GM18505 (cell line): ENCODE data around the gene FOXA1.
"Not testable (repeated sequence)": the region's sequence is repeated elsewhere in the genome, so short reads cannot be mapped to it uniquely, and the experiment has no call there.

ENCODE experiments used
- ATAC-seq: cut with Tn5 transposase; IDR thresholded peaks from one replicate; pipeline ENCODE4 v1.9.1; 2021; ENCODE audit not compliant: unreplicated experiment
- POLR2A ChIP-seq: IDR thresholded peaks from 4 replicates; pipeline ENCODE4 v1.6.1; 2011; ENCODE audit warnings: borderline replicate concordance; ENCODE audit not compliant: insufficient read depth, insufficient read length; ENCODE audit errors: extremely low read depth

The FOXA1 gene

DNA sequence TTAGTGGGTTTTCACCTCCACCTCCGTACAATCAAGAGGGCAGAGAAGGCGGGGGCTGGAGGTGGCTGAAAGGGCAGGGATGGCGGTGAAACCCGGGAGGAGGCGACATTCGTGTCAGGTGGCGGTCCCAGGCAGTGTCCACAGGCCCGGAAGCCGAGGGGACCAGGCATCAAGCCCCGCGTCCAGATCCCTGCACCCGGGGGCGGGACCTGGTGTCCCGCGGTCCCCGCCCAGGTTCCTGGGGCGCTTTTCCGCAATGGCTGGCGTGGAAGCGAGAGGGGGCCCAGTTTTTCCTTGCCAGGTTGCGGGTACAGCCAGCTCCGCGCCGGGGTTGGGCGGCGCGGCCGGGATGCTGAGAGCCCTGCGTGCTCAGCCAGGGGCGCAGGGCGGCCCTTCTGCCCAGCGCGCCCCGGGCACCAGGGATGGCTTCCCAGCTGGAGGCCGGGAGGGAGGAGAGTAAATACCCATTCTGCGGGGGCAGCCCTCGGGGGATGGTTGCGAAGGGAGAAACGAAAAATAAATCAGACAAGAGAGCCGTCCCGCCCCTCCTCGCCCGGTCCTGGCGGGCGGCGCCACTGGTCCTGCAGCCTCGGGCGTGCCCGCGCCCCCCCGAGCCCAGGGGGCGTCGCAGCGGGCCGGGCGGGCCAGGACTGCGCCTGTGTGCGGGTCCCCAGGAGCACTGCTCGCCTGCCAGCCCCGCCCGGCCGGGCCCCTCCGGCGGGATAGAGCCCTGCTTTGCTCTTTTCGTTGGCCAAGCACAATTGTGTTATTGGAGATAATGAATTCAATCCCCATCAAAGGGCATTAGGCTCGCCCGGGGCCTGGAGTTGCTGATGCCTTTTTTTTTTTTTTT, 11.5 kb downstream of the FOXA1 start:
- no peak for TF ChIP-seq POLR2A

DNA sequence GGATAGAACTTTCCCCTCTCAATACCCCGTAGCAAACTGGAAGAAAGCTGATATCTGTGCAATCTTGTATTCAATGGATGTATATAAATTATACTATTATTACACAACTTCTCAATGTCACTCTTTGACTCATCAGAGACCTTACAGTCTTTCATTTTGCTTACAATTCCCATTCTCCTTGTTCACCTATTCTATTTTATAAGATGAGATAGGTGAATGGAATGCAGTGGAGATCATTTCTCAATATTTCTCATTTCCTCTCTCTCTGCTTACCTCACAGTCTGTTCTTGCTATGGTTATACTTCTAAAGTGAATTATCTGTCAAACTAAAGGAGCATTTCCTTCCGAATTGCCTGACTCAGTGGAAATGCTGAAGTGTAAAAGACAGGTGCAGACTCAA, 14.9 kb downstream of the FOXA1 start:
- no peak for TF ChIP-seq POLR2A
- no peak for ATAC-seq

More for the DNA sequence above, 11.5 kb downstream of the FOXA1 start:
- ATAC-seq: no peak

DNA sequence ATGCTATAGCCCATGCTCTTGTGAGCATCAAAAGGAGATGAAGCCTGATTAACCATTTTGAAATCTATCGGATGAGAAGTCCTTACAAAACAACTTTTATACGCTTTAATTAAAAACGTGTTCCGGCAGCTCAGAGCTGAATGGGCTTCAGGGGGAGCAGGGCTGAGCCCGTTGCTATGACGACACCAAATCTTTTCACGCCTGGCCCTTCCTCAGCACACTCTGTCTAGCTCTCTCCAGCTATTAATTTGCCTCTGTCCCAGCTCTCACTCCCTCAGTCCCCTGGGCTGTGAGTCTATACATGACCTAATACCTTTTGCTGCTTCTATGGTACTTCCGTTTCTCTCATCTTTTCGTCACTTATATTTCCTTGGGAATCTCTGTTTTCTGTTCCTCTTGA, 15.8 kb downstream of the FOXA1 start:
- no peak for TF ChIP-seq POLR2A

DNA sequence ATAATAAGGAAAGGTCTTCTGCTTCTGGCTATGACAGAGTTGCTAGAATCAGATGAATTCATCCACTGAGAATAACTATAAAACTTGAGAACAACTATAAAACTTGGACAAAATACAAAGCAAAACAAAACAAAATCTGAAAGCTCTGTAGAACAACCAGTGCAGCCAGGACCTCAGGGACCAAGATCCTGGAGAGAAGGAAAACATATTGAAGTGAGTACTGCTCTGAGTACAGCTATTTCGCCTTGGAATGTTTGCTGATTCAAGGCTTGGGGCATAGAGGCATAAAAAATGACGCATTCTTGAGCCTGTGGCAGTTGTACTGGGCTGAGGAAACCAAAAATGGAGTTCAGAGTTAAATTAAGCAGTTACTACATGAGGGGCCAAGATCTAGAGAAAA, 21.7 kb downstream of the FOXA1 start:
- no peak for ATAC-seq
- no peak for TF ChIP-seq POLR2A

More for the DNA sequence above, 15.8 kb downstream of the FOXA1 start:
- no peak for ATAC-seq

DNA sequence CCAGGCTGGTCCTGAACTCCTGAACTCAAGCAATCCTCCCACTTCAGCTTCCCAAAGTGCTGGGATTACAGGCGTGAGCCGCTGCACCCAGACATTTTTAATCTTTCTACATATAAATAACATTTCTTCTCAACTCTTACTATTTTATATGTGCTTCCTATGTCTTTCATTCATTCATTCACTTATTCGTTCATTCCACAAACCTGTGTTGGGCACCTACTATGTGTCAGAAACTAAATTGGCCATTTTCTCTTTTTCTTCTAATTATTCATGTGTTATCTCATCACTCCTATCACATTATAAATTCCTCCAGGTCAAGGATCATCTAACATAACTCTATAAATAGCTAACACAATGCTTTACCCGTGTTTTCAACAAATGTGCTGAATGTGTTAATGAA, 23.7 kb downstream of the FOXA1 start:
- no peak for TF ChIP-seq POLR2A
- no peak for ATAC-seq

DNA sequence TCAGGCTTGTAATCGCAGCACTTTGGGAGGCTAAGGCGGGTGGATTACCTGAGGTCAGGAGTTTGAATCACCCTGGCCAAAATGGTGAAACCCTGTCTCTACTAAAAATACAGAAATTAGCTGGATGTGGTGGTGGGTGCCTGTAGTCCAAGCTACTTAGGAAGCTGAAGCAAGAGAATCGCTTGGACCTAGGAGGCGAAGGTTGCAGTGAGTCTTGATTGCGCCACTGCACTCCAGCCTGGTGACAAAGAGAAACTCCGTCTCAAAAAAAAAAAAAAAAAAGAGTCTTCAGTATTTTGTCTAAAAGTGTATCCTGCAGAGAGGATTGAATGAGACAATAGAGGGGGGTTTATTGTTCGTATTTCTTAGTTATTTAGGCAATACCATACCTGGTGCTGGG, 25.3 kb downstream of the FOXA1 start:
- TF ChIP-seq POLR2A: no peak
- ATAC-seq: no peak

DNA sequence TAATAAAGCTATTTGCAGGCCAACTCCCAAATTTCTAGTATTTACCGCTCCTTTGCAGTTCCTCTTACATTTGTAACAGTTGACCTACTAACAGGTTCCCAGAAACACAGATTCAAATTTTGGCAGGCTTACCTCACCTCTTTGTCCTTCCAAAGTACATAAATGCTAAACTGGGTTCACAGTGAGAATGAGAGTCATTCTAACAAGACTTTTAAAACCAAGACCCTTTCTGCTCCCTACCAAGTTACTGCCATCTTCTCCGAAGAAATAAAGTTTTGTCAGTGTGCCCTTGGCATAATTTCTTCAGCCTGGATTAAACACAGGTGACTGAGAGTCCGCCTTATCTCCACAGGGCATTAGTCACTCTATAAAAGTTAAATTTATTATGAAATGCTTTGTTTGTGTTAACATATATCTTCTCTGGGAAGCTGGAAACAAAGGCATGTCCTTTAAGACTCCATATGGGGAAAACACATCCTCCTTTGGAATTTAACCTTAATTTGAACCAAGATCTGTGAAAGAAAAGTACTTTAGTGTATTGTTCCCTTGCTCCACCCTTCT, 28.2 kb downstream of the FOXA1 start:
- no peak for TF ChIP-seq POLR2A
- ATAC-seq: no peak

DNA sequence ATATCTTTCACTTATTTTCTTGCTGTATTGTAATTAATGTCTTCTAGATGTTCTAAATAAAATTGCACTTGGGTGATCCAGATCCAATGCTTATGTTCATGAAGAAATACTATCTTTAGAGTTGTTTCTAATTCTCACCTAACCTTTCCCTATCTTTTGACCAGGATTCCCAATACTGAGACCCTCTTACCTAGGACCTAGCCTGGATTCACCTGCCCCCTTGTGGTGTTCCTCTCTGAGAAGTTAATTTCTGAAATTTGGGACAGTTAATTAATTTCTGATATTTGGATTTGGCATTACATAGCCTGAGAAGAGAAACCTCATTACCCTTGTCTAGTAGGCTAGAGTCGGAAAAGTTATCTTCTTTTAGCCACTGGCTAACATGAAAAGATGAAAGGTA, 29.5 kb downstream of the FOXA1 start:
- TF ChIP-seq POLR2A: no peak
- no peak for ATAC-seq

DNA sequence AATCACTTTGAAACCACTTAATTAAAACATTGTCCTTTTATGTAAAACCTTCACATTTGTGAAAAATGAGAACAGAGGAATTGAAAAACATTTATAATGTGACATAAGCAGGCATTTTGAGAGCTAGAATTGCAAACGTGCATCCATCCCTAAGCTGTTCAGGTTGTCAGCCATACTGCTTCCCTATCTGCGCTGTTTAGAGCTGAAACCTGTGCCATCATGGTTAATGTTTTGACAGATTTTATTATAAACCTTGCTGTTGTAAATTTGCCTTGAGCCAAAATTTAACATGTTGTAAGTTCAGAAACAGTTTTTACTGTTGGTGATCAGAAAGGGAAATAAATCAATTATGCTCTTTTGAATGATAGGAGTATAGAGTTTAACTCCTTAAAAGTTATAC, 31.9 kb downstream of the FOXA1 start:
- no peak for TF ChIP-seq POLR2A
- no peak for ATAC-seq

DNA sequence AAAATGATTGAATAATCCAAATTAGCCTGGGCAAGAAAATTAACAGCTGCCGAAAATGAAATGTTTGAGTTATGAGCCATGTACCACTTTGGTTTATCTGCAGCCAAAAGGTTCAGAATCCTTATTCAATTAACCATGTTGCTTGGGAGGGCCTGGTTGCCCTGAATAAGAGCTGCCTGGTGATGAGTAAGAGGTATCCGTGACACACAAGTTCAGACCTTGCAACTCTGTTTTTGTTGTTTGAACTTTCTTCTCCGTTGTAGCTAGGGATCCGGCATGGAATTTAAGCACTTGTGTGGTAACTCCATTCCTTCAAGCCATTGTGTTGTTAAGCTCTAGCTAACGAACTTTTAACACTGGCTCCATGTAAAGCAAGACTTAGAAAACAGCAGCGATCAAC, 35.7 kb downstream of the FOXA1 start:
- no peak for TF ChIP-seq POLR2A
- no peak for ATAC-seq

DNA sequence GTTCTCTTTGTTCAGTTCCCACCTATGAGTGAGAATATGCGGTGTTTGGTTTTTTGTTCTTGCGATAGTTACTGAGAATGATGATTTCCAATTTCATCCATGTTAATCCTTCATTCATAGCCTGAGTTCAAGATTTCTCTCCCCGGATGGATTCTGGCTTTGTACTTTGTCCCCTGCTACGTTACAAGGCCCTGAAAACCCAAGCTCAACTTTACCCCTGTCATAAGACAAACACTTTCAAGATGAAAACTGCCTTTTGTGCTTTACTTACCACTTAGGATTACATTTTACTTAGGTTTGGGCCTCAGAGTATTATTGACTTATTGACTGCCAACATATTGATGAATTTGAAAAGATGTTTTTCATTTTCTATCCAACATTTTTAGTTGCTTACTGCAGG, 36.3 kb downstream of the FOXA1 start:
- no peak for ATAC-seq
- TF ChIP-seq POLR2A: no peak

DNA sequence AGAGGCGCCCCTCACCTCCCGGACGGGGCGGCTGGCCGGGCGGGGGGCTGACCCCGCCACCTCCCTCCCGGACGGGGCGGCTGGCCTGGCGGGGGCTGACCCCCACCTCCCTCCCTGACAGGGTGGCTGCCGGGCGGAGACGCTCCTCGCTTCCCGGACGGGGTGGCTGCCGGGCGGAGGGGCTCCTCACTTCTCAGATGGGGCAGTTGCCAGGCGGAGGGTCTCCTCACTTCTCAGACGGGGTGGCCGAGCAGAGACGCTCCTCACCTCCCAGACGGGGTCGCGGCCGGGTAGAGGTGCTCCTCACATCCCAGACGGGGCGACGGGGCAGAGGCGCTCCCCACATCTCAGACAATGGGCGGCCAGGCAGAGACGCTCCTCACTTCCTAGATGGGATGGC, 39.5 kb downstream of the FOXA1 start:
- not testable (repeated sequence) for ATAC-seq

DNA sequence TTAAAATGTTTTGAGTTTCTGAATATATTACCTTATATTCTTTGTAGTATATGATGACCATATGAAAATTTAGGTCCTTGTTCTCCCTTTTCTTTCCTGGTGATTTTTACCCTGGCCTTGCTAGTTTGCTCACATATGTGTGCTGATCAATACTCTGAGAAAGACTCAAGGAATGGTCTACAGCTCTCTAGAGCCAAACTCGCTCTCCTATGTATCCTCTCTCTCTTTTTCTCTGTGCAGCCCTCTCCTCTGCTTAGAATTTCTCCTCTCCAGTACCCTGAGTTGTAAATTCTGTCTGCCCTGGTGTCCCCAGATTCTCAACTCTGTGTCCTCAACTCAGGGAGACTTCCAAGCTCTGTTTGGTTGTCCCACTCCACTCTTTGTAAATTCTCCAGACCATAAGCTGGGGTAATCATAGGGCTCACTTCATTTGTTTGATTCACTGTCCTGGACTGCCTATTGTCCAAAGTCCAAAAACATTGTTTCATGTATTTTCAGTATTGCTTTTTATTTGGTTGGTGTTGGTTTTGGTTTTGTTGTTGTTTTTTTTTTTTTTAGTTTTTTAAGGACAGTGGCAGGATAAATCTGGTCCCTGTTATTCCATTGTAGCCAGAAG, 41.0 kb downstream of the FOXA1 start:
- TF ChIP-seq POLR2A: no peak
- ATAC-seq: no peak

DNA sequence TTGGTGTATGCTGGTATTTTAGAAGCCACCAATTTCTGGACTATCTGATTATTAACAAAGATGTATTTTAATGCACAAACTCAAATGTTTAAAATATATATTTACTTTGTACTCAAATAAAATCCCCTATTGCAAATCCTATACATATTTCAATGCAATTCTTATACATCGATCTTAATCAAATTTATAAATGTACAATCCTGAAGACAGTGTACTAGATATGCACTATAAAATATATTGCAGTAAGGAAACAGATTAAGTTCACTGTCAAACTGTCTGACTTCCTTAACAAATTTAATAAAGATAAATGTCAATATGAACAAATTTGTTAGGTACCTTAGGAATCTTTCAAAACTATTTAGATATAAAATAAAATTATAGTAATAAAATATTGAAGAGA, 43.9 kb downstream of the FOXA1 start:
- TF ChIP-seq POLR2A: no peak
- no peak for ATAC-seq
